H1 (cell line): Measurements from ENCODE around the gene PIGK. TPM values are rescaled to one million over a fixed set of nuclear protein-coding genes. Genes with fewer than 3 reads are reported as not detected.

Experiments used
- NANOG ChIP-seq: IDR thresholded peaks from 2 replicates; pipeline ENCODE4 v1.6.1; 2011; ENCODE audit warnings: low read length, low read depth, mild to moderate bottlenecking, inconsistent platforms; ENCODE audit not compliant: insufficient read depth, poor library complexity, severe bottlenecking
- polyA plus RNA-seq, 7 experiments: library from polyadenylated mRNA; depleted of rRNA in 3 of 7; stranded (reverse) in 5 of 7; unstranded in 2 of 7; fragments of >200 nt in 5 of 7; fragments of 200-250 nt in 2 of 7; gene quantifications; 1 replicate in 5 of 7; 2 replicates in 1 of 7; 4 replicates in 1 of 7; pipeline versions ENCODE4 v1.2.1 to v1.2.3, GENCODE V29; 2011 to 2013; ENCODE audit warnings: missing spikeins in 2 of 7, mixed read lengths in 2 of 7
- total RNA-seq: library from RNA; stranded (reverse); fragmentation: NEBNext Ultra II Directional; extraction: Animal tissue kit (Norgen Biotek cat#: 25700); gene quantifications from 2 replicates; pipeline ENCODE4 v1.2.1, GENCODE V29; 2021

The PIGK gene
- total and polyA plus RNA-seq, 2 of the 8 experiments (the other 6 are each of a cell fraction or from before 2014, with no cell fraction given), result 5.6 to 23.2 TPM

DNA sequence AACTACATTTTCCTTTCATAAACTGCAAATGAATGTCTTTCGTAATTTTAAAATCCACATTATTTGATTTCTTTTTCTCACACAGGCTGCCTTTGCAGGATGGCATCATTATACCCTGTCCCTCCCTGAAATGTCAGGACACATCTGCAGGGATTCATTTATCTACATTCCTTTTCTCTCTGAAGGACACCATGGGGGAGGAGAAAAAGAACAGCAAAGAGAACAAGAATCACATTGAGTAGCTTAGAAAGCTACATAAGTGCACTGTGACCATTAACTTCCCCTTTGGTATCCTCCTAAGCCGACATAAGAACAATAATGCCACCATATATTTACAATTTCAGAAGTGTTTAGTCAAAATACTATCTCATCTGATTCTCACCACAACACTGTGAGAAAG lies 129.5 kb downstream of the PIGK start (continued):
- TF ChIP-seq NANOG, result no peak
